DND-41 (cell line): ENCODE results near the gene BRAF.

Experiments
- EZH2 ChIP-seq: IDR thresholded peaks from 3 replicates; pipeline ENCODE4 v1.6.1; 2012; ENCODE audit warnings: borderline replicate concordance, low read depth, mild to moderate bottlenecking, moderate library complexity, low read length, inconsistent platforms; ENCODE audit not compliant: severe bottlenecking
- TF ChIP-seq, protein P1 (sequence below): IDR thresholded peaks from 2 replicates; pipeline ENCODE4 v1.5.1; 2012; ENCODE audit warnings: borderline replicate concordance, low read length, moderate library complexity, mild to moderate bottlenecking; ENCODE audit not compliant: poor library complexity, severe bottlenecking; ENCODE audit errors: extremely low read depth

DNA sequence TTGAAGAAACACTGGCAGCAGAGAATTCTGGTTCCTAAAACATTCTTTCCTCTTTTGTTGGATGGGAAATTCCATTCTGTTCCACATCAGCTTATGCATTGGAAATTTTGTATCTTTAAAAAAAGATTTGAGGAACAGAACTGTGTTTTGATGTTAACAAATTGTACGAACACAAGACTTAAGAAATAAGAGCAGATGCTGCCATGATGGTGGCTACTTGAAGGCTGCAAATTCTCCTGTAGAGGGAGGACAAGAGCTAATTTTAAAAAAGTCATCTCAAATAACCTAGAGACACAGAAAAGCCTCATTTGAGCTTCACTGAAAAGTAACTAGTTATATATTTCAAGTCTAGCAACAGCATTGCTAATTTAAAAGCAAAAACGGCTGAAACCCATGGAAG lies 198.4 kb downstream of the BRAF start:
- TF ChIP-seq, protein P1, sequence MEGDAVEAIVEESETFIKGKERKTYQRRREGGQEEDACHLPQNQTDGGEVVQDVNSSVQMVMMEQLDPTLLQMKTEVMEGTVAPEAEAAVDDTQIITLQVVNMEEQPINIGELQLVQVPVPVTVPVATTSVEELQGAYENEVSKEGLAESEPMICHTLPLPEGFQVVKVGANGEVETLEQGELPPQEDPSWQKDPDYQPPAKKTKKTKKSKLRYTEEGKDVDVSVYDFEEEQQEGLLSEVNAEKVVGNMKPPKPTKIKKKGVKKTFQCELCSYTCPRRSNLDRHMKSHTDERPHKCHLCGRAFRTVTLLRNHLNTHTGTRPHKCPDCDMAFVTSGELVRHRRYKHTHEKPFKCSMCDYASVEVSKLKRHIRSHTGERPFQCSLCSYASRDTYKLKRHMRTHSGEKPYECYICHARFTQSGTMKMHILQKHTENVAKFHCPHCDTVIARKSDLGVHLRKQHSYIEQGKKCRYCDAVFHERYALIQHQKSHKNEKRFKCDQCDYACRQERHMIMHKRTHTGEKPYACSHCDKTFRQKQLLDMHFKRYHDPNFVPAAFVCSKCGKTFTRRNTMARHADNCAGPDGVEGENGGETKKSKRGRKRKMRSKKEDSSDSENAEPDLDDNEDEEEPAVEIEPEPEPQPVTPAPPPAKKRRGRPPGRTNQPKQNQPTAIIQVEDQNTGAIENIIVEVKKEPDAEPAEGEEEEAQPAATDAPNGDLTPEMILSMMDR: peak; percentile 52
- no peak for TF ChIP-seq EZH2
